Keratinocyte (primary cell): ENCODE data around the gene KREMEN1. TPM values are rescaled to one million over a fixed set of nuclear protein-coding genes. Genes with fewer than 3 reads are reported as not detected.
"Not testable (repeated sequence)": the region's sequence is repeated elsewhere in the genome, so short reads cannot be mapped to it uniquely, and the experiment has no call there.

Experiments used
- DNase-seq: peaks from one replicate; pipeline ENCODE4 v3.0.0-alpha.2; 2011; ENCODE audit warnings: low read depth, missing footprints, low spot score
- FAIRE-seq: peaks from 2 replicates; lab custom pipeline; 2011; peaks lifted over from hg19 to GRCh38; lab: Jason Lieb, UNC
- H2AFZ ChIP-seq: 2 replicates; pipeline ENCODE4 v1.6.0; 2012; ENCODE audit warnings: low read length, control low read depth, inconsistent platforms; ENCODE audit not compliant: control insufficient read depth
- H3K27ac ChIP-seq: 2 replicates; pipeline ENCODE4 v1.5.1; 2011; ENCODE audit warnings: low read length; ENCODE audit not compliant: control insufficient read depth, insufficient read depth
- H3K27me3 ChIP-seq: 3 replicates; pipeline ENCODE4 v1.6.0; 2011; ENCODE audit warnings: low read length; ENCODE audit not compliant: control insufficient read depth, insufficient read depth; ENCODE audit errors: extremely low read depth
- H3K36me3 ChIP-seq, 2 experiments: 2 replicates in 1 of 2; 3 replicates in 1 of 2; pipeline ENCODE4 v1.5.1; 2011; ENCODE audit warnings: low read length in 2 of 2, mild to moderate bottlenecking in 1 of 2; ENCODE audit not compliant: control insufficient read depth in 2 of 2, insufficient read depth in 2 of 2; ENCODE audit errors: extremely low read depth in 1 of 2
- H3K4me1 ChIP-seq: 3 replicates; pipeline ENCODE4 v1.5.1; 2011; ENCODE audit warnings: low read length; ENCODE audit not compliant: control insufficient read depth, insufficient read depth; ENCODE audit errors: extremely low read depth
- H3K4me2 ChIP-seq: 3 replicates; pipeline ENCODE4 v1.6.0; 2011; ENCODE audit warnings: low read depth, low read length; ENCODE audit not compliant: control insufficient read depth, insufficient read depth; ENCODE audit errors: extremely low read depth
- H3K4me3 ChIP-seq, 3 experiments: fragments of 200-600 bp in 1 of 3; sonication (generic) in 1 of 3; 2 replicates in 2 of 3; 3 replicates in 1 of 3; pipeline ENCODE4 v1.5.1; 2011 to 2016; ENCODE audit warnings: low read length in 3 of 3, mild to moderate bottlenecking in 3 of 3, control low read depth in 2 of 3, inconsistent platforms in 1 of 3, low read depth in 1 of 3, mixed read lengths in 1 of 3, mixed run types in 1 of 3, moderate library complexity in 1 of 3; ENCODE audit not compliant: control insufficient read depth in 2 of 3, insufficient read depth in 2 of 3; ENCODE audit errors: extremely low read depth in 1 of 3
- H3K79me2 ChIP-seq: 2 replicates; pipeline ENCODE4 v1.6.0; 2012; ENCODE audit warnings: low read length; ENCODE audit not compliant: control insufficient read depth, insufficient read depth
- H3K9ac ChIP-seq: 3 replicates; pipeline ENCODE4 v1.6.0; 2011; ENCODE audit warnings: low read length; ENCODE audit not compliant: control insufficient read depth, insufficient read depth; ENCODE audit errors: extremely low read depth
- H3K9me1 ChIP-seq: 3 replicates; pipeline ENCODE4 v1.6.0; 2011; ENCODE audit warnings: low read length; ENCODE audit not compliant: control insufficient read depth, insufficient read depth; ENCODE audit errors: extremely low read depth
- H3K9me3 ChIP-seq: 2 replicates; pipeline ENCODE4 v1.5.1; 2012; ENCODE audit warnings: low read depth, low read length; ENCODE audit not compliant: control insufficient read depth
- H4K20me1 ChIP-seq: 3 replicates; pipeline ENCODE4 v1.6.0; 2011; ENCODE audit warnings: low read length; ENCODE audit not compliant: control insufficient read depth, insufficient read depth; ENCODE audit errors: extremely low read depth
- EZH2 ChIP-seq: IDR thresholded peaks from one replicate; pipeline ENCODE4 v1.6.1; 2012; ENCODE audit warnings: inconsistent platforms, mild to moderate bottlenecking, low read length, moderate library complexity
- dilution Hi-C: fragments of 300-500 bp; cut with MboI; formaldehyde crosslinking; loops from one replicate; pipeline ENCODE4 v1.7.0; 2020; ENCODE audit warnings: low sequenced_read_pairs; ENCODE audit not compliant: extremely low pct_ligation_motif_present
- polyA plus RNA-seq, 5 experiments: library from polyadenylated mRNA; depleted of rRNA in 3 of 5; stranded (reverse) in 3 of 5; stranded (forward) in 1 of 5; unstranded in 1 of 5; fragments of >200 nt; gene quantifications; 1 replicate in 1 of 5; 2 replicates in 3 of 5; 3 replicates in 1 of 5; pipeline versions ENCODE4 v1.2.1 to v1.2.3, GENCODE V29; 2011 to 2012; ENCODE audit warnings: missing spikeins in 2 of 5, low read depth in 1 of 5, low replicate concordance in 1 of 5
- TF ChIP-seq, protein P1 (sequence below), 3 experiments: IDR thresholded peaks in 1 of 3; conservative IDR thresholded peaks in 1 of 3; optimal IDR thresholded peaks in 1 of 3; 2 replicates in 2 of 3; 3 replicates in 1 of 3; pipeline versions ENCODE3 to v1.5.1; 2011; ENCODE audit warnings: low read length in 3 of 3, mild to moderate bottlenecking in 3 of 3, moderate library complexity in 2 of 3, control low read depth in 1 of 3, inconsistent platforms in 1 of 3; ENCODE audit not compliant: insufficient read depth in 2 of 3; ENCODE audit errors: extremely low read depth in 1 of 3

KREMEN1 gene
- polyA plus RNA-seq, 1 donor (not counting 4 experiments of a cell fraction or from before 2014, with no cell fraction given): 6.8 TPM

DNA sequence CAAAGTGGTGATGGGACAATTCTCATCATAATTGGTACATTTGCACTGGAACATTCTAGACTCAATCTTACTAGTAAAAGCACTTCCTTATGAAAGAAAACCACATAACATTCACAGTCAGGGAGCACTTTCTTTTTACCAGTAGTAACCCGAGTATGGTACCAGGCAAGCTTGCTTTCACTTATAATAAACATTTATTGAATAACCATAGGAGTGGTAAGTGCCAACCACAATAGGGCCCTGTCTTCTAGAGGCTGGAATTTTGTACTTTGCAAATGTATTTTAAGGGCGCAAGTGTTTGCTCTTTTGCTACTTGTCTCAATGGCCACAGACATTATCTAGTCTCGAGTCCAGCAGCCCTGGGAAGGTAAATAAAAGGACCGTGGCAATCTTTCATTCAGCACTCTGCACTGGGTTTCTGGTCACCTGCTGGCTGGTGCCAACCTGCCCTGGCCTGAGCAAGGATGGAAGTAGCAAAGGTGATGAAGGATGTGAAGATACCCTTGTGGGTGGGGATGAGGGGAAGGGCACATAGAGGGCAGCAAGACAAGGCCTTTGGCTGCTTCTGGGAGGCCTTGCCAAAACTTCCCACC, 35.4 kb upstream of the KREMEN1 start:
- no peaks in the 10 kb centered on the region for H3K27me3 ChIP-seq
- H3K4me3 ChIP-seq: no peak overlapping the region
- no peak overlapping the region for H3K4me2 ChIP-seq
- H3K36me3 ChIP-seq: no peaks in the 10 kb centered on the region
- no peak overlapping the region for H3K9ac ChIP-seq
- no peak overlapping the region for H3K27ac ChIP-seq
- DNase-seq (no peak), FAIRE-seq (no peak)
- no peaks in the 10 kb centered on the region for H3K9me3 ChIP-seq
- H3K4me1 ChIP-seq: peaks cover 8% of the 10 kb centered on the region
- dilution Hi-C loops: no loop called here
- H3K9me1 ChIP-seq: no peaks in the 10 kb centered on the region
- no peaks in the 10 kb centered on the region for H3K79me2 ChIP-seq
- H2AFZ ChIP-seq: no peak overlapping the region
- H4K20me1 ChIP-seq: no peaks in the 10 kb centered on the region
- no peak for TF ChIP-seq EZH2
- TF ChIP-seq, protein P1, sequence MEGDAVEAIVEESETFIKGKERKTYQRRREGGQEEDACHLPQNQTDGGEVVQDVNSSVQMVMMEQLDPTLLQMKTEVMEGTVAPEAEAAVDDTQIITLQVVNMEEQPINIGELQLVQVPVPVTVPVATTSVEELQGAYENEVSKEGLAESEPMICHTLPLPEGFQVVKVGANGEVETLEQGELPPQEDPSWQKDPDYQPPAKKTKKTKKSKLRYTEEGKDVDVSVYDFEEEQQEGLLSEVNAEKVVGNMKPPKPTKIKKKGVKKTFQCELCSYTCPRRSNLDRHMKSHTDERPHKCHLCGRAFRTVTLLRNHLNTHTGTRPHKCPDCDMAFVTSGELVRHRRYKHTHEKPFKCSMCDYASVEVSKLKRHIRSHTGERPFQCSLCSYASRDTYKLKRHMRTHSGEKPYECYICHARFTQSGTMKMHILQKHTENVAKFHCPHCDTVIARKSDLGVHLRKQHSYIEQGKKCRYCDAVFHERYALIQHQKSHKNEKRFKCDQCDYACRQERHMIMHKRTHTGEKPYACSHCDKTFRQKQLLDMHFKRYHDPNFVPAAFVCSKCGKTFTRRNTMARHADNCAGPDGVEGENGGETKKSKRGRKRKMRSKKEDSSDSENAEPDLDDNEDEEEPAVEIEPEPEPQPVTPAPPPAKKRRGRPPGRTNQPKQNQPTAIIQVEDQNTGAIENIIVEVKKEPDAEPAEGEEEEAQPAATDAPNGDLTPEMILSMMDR (optimal IDR thresholded peaks at IDR 0.05 in 1 of 3, IDR thresholded peaks at IDR 0.05 in 1 of 3, conservative IDR thresholded peaks at IDR 0.05 in 1 of 3; ENCODE audit: extremely low read depth in 1 of 3, insufficient read depth in 2 of 3, low read length in 3 of 3): no peak

DNA sequence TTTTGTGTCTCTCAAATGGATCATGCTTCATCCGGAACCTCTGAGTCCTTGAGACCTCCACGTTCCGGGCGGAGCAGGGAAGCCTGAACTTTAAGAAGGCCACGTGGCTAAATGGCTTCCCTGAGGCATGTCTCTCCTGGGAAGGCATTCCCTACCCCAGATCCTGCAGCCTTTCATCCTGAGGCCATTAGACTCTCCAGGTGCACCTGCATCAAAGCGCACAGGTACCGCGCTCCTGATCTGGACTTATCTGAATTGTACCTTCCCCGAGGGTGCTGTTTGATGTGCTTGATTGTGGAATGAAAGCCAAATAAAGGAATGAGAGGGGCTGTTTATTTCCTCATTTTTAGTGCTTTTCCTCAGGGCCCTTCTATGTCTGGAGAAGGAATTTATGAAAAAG, 33.7 kb upstream of the KREMEN1 start:
- no peak overlapping the region for H3K27ac ChIP-seq
- FAIRE-seq (no peak), DNase-seq (no peak)
- TF ChIP-seq EZH2: no peak
- TF ChIP-seq, protein P1 (optimal IDR thresholded peaks at IDR 0.05 in 1 of 3, IDR thresholded peaks at IDR 0.05 in 1 of 3, conservative IDR thresholded peaks at IDR 0.05 in 1 of 3; ENCODE audit: extremely low read depth in 1 of 3, insufficient read depth in 2 of 3, low read length in 3 of 3): no peak
- no peaks in the 10 kb centered on the region for H3K27me3 ChIP-seq
- dilution Hi-C loops: no loop called here
- no peaks in the 10 kb centered on the region for H3K9me3 ChIP-seq
- H3K79me2 ChIP-seq: no peaks in the 10 kb centered on the region
- H3K4me2 ChIP-seq: no peak overlapping the region
- no peak overlapping the region for H3K4me3 ChIP-seq
- no peak overlapping the region for H3K9ac ChIP-seq
- no peaks in the 10 kb centered on the region for H3K36me3 ChIP-seq
- no peaks in the 10 kb centered on the region for H4K20me1 ChIP-seq
- no peak overlapping the region for H2AFZ ChIP-seq
- H3K9me1 ChIP-seq: no peaks in the 10 kb centered on the region
- peaks cover 16% of the 10 kb centered on the region for H3K4me1 ChIP-seq

- H3K9me3 ChIP-seq, H3K27me3 ChIP-seq, H3K4me3 ChIP-seq, H3K9ac ChIP-seq, dilution Hi-C loops, H3K79me2 ChIP-seq, FAIRE-seq, H3K36me3 ChIP-seq, DNase-seq, H3K27ac ChIP-seq, H3K9me1 ChIP-seq, H3K4me2 ChIP-seq, H2AFZ ChIP-seq, H4K20me1 ChIP-seq: not testable (repeated sequence)
- peaks cover 22% of the 10 kb centered on the region for H3K4me1 ChIP-seq
Observed at GRCh38 chr22:29039684-29040083, 33.2 kb upstream of the KREMEN1 start.
